ENCODE measurements around the gene PES1. TPM values are rescaled to one million over a fixed set of nuclear protein-coding genes. Genes with fewer than 3 reads are reported as not detected.

Gene PES1
- total RNA-seq, 1 experiment from 2014 or later: 110 TPM

- H3K4me3 ChIP-seq (ENCODE audit: low read length): no peak overlapping the region
- no peaks in the 10 kb centered on the region for H3K79me2 ChIP-seq (ENCODE audit: low read length)
- H2AFZ ChIP-seq (ENCODE audit: low read length): peak overlapping the region; percentile 22; the same call in 1 of the 2 replicates
- H4K20me1 ChIP-seq (ENCODE audit: insufficient read depth, low read depth, low read length): no peaks in the 10 kb centered on the region
- peaks cover 37% of the 10 kb centered on the region for H3K4me1 ChIP-seq (ENCODE audit: low read length)
- no peak overlapping the region for H3K27ac ChIP-seq (ENCODE audit: low read length)
- no peaks in the 10 kb centered on the region for H3K27me3 ChIP-seq (ENCODE audit: low read length)
- H3K9ac ChIP-seq (ENCODE audit: low read length): 0 out of 2 replicates have a peak overlapping the region, but pooled peaks have one; percentile 26
- no peaks in the 10 kb centered on the region for H3K9me2 ChIP-seq (replicated peaks; ENCODE audit: insufficient read depth, low read length)
- H3K4me2 ChIP-seq (ENCODE audit: low read depth, low read length, poor library complexity, severe bottlenecking): peak overlapping the region; percentile 87
- peak; percentile 83 for DNase-seq
- no peaks in the 10 kb centered on the region for H3K9me3 ChIP-seq (ENCODE audit: low read length)
- H3K36me3 ChIP-seq (ENCODE audit: insufficient read depth, low read length): no peaks in the 10 kb centered on the region
These were observed 13.9 kb upstream of the PES1 start for GRCh38 chr22:30605449-30606110.

- no peaks in the 10 kb centered on the region for H3K9me3 ChIP-seq (ENCODE audit: low read length)
- no peaks in the 10 kb centered on the region for H3K9me2 ChIP-seq (replicated peaks; ENCODE audit: insufficient read depth, low read length)
- no peak overlapping the region for H3K9ac ChIP-seq (ENCODE audit: low read length)
- no peak for DNase-seq
- no peaks in the 10 kb centered on the region for H3K36me3 ChIP-seq (ENCODE audit: insufficient read depth, low read length)
- no peak overlapping the region for H3K27ac ChIP-seq (ENCODE audit: low read length)
- no peaks in the 10 kb centered on the region for H3K27me3 ChIP-seq (ENCODE audit: low read length)
- no peak overlapping the region for H2AFZ ChIP-seq (ENCODE audit: low read length)
- no peak overlapping the region for H3K4me2 ChIP-seq (ENCODE audit: low read depth, low read length, poor library complexity, severe bottlenecking)
- H3K4me3 ChIP-seq (ENCODE audit: low read length): no peak overlapping the region
- H4K20me1 ChIP-seq (ENCODE audit: insufficient read depth, low read depth, low read length): no peaks in the 10 kb centered on the region
- no peaks in the 10 kb centered on the region for H3K79me2 ChIP-seq (ENCODE audit: low read length)
- peaks cover 37% of the 10 kb centered on the region for H3K4me1 ChIP-seq (ENCODE audit: low read length)
These were observed 13.0 kb upstream of the PES1 start for GRCh38 chr22:30604723-30605122.

GRCh38 chr22:30603801-30604200 lies 12.1 kb upstream of the PES1 start:
- H3K4me3 ChIP-seq (ENCODE audit: low read length): no peak overlapping the region
- no peaks in the 10 kb centered on the region for H3K9me3 ChIP-seq (ENCODE audit: low read length)
- H3K9me2 ChIP-seq (replicated peaks; ENCODE audit: insufficient read depth, low read length): no peaks in the 10 kb centered on the region
- no peaks in the 10 kb centered on the region for H4K20me1 ChIP-seq (ENCODE audit: insufficient read depth, low read depth, low read length)
- H3K4me2 ChIP-seq (ENCODE audit: low read depth, low read length, poor library complexity, severe bottlenecking): no peak overlapping the region
- no peaks in the 10 kb centered on the region for H3K36me3 ChIP-seq (ENCODE audit: insufficient read depth, low read length)
- no peaks in the 10 kb centered on the region for H3K79me2 ChIP-seq (ENCODE audit: low read length)
- no peak overlapping the region for H3K27ac ChIP-seq (ENCODE audit: low read length)
- H3K9ac ChIP-seq (ENCODE audit: low read length): no peak overlapping the region
- H2AFZ ChIP-seq (ENCODE audit: low read length): no peak overlapping the region
- no peaks in the 10 kb centered on the region for H3K27me3 ChIP-seq (ENCODE audit: low read length)
- peaks cover 31% of the 10 kb centered on the region for H3K4me1 ChIP-seq (ENCODE audit: low read length)
- no peak for DNase-seq

DNA sequence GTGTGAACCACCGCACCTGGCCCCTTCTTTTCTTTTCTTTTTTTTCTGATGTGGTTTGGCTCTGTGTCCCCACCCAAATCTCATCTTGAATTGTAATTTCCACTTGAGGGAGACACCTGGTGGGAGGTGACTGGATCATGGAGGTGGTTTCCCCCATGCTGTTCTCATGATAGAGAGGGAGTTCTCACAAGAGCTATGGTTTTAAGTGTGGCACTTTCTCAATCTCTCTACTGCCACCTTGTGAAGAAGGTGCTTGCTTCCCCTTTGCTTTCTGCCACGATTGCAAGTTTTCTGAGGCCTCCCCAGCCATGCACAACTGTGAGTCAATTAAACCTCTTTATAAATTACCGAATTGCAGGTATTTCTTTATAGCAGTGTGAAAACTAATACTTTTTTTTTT lies 10.3 kb upstream of the PES1 start:
- Histone ChIP-seq H3K36me3 (ENCODE audit: insufficient read depth, low read length) (no peaks in the 10 kb centered on the region), H3K4me3 (ENCODE audit: low read length) (no peak overlapping the region)

DNA sequence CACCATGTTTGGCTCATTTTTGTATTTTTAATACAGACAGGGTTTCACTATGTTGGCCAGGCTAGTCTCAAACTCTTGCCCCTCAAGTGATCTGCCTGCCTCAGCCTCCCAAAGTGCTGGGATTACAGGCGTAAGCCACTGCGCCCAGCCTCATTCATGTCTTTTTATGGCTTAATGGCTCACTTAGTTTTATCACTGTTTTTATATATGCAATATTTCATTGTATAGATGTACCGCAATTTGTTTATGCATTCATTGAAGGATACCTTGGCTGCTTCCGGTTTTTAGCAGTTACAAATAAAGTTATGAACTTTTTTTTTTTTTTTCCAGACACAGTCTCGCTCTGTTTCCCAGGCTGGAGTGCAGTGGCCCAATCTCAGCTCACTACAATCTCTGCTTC lies 9.8 kb upstream of the PES1 start:
- Histone ChIP-seq H4K20me1 (ENCODE audit: insufficient read depth, low read depth, low read length) (no peaks in the 10 kb centered on the region), H3K9me2 (replicated peaks; ENCODE audit: insufficient read depth, low read length) (no peaks in the 10 kb centered on the region), H3K4me2 (ENCODE audit: low read depth, low read length, poor library complexity, severe bottlenecking) (no peak overlapping the region), H3K9me3 (ENCODE audit: low read length) (no peaks in the 10 kb centered on the region), H3K79me2 (ENCODE audit: low read length) (no peaks in the 10 kb centered on the region), H3K27me3 (ENCODE audit: low read length) (no peaks in the 10 kb centered on the region), H3K9ac (ENCODE audit: low read length) (no peak overlapping the region), H3K4me1 (ENCODE audit: low read length) (peaks cover 9% of the 10 kb centered on the region), H3K36me3 (ENCODE audit: insufficient read depth, low read length) (no peaks in the 10 kb centered on the region), H3K4me3 (ENCODE audit: low read length) (no peak overlapping the region), H3K27ac (ENCODE audit: low read length) (no peak overlapping the region), H2AFZ (ENCODE audit: low read length) (no peak overlapping the region)
- DNase-seq: no peak

More for the DNA sequence above, 10.3 kb upstream of the PES1 start:
- H3K9me2 ChIP-seq (replicated peaks; ENCODE audit: insufficient read depth, low read length): no peaks in the 10 kb centered on the region
- no peak overlapping the region for H3K27ac ChIP-seq (ENCODE audit: low read length)
- no peaks in the 10 kb centered on the region for H3K79me2 ChIP-seq (ENCODE audit: low read length)
- H3K4me1 ChIP-seq (ENCODE audit: low read length): peaks cover 14% of the 10 kb centered on the region
- no peak overlapping the region for H3K9ac ChIP-seq (ENCODE audit: low read length)
- H4K20me1 ChIP-seq (ENCODE audit: insufficient read depth, low read depth, low read length): no peaks in the 10 kb centered on the region
- no peak overlapping the region for H3K4me2 ChIP-seq (ENCODE audit: low read depth, low read length, poor library complexity, severe bottlenecking)
- H3K27me3 ChIP-seq (ENCODE audit: low read length): no peaks in the 10 kb centered on the region
- no peak overlapping the region for H2AFZ ChIP-seq (ENCODE audit: low read length)
- H3K9me3 ChIP-seq (ENCODE audit: low read length): no peaks in the 10 kb centered on the region
- DNase-seq: peak; percentile 74

- Histone ChIP-seq H3K4me1 (ENCODE audit: low read length) (peaks cover 4% of the 10 kb centered on the region), H3K4me3 (ENCODE audit: low read length) (no peak overlapping the region), H2AFZ (ENCODE audit: low read length) (no peak overlapping the region), H3K9ac (ENCODE audit: low read length) (no peak overlapping the region), H4K20me1 (ENCODE audit: insufficient read depth, low read depth, low read length) (no peaks in the 10 kb centered on the region), H3K79me2 (ENCODE audit: low read length) (no peaks in the 10 kb centered on the region), H3K27ac (ENCODE audit: low read length) (no peak overlapping the region), H3K27me3 (ENCODE audit: low read length) (no peaks in the 10 kb centered on the region), H3K9me3 (ENCODE audit: low read length) (no peaks in the 10 kb centered on the region), H3K4me2 (ENCODE audit: low read depth, low read length, poor library complexity, severe bottlenecking) (no peak overlapping the region), H3K36me3 (ENCODE audit: insufficient read depth, low read length) (no peaks in the 10 kb centered on the region), H3K9me2 (replicated peaks; ENCODE audit: insufficient read depth, low read length) (no peaks in the 10 kb centered on the region)
- no peak for DNase-seq
These were observed 9.2 kb upstream of the PES1 start for GRCh38 chr22:30600921-30601320.

- Histone ChIP-seq H2AFZ (ENCODE audit: low read length) (no peak overlapping the region), H3K9ac (ENCODE audit: low read length) (no peak overlapping the region), H4K20me1 (ENCODE audit: insufficient read depth, low read depth, low read length) (no peaks in the 10 kb centered on the region), H3K36me3 (ENCODE audit: insufficient read depth, low read length) (no peaks in the 10 kb centered on the region), H3K9me2 (replicated peaks; ENCODE audit: insufficient read depth, low read length) (no peaks in the 10 kb centered on the region), H3K4me1 (ENCODE audit: low read length) (no peaks in the 10 kb centered on the region), H3K79me2 (ENCODE audit: low read length) (no peaks in the 10 kb centered on the region), H3K4me2 (ENCODE audit: low read depth, low read length, poor library complexity, severe bottlenecking) (no peak overlapping the region), H3K27me3 (ENCODE audit: low read length) (no peaks in the 10 kb centered on the region), H3K27ac (ENCODE audit: low read length) (no peak overlapping the region), H3K4me3 (ENCODE audit: low read length) (no peak overlapping the region), H3K9me3 (ENCODE audit: low read length) (no peaks in the 10 kb centered on the region)
- DNase-seq: no peak
These were observed 7.3 kb upstream of the PES1 start for GRCh38 chr22:30598986-30599385.

GRCh38 chr22:30596886-30597285 lies 5.2 kb upstream of the PES1 start:
- Histone ChIP-seq H3K36me3 (ENCODE audit: insufficient read depth, low read length) (no peaks in the 10 kb centered on the region), H3K9me2 (replicated peaks; ENCODE audit: insufficient read depth, low read length) (no peaks in the 10 kb centered on the region), H3K4me1 (ENCODE audit: low read length) (peaks cover 4% of the 10 kb centered on the region), H2AFZ (ENCODE audit: low read length) (no peak overlapping the region), H4K20me1 (ENCODE audit: insufficient read depth, low read depth, low read length) (no peaks in the 10 kb centered on the region), H3K9ac (ENCODE audit: low read length) (no peak overlapping the region), H3K27me3 (ENCODE audit: low read length) (no peaks in the 10 kb centered on the region), H3K9me3 (ENCODE audit: low read length) (no peaks in the 10 kb centered on the region), H3K79me2 (ENCODE audit: low read length) (no peaks in the 10 kb centered on the region), H3K4me3 (ENCODE audit: low read length) (no peak overlapping the region), H3K4me2 (ENCODE audit: low read depth, low read length, poor library complexity, severe bottlenecking) (no peak overlapping the region), H3K27ac (ENCODE audit: low read length) (no peak overlapping the region)
- no peak for DNase-seq
